ENCODE results near the gene SYCP2L. TPM values are rescaled to one million over a fixed set of nuclear protein-coding genes. Genes with fewer than 3 reads are reported as not detected.

The SYCP2L gene
- total and polyA plus RNA-seq, 10 of the 15 experiments (the other 5 are each of a cell fraction or from before 2014, with no cell fraction given), result 0.03 to 0.12 (median 0.04) TPM; not detected in 7

DNA sequence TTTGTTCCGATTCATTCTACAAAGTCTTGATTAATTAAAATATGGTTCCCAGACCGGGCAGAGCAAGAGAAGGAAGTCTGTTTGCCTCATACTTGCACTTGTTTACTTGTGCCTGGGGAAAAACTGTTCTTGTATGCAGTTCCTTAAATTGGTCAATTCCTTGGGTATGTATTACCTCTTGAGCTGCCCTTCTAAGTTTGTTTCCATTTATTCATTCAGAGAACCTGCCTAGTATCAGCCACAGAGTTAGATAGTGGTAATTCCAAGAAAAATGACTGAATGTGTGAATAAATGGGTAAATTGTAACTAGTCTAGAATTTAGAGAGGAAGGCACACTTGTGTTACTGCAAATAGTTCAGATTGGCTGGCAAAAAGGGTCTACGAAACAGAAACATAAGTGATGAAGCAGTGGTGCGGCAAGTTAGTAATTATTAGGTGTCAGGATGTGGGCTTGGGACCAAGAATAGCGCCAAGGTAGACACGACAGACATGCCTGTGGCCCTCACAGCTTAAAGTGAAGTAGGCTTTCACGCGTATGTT is 48.0 kb upstream of the SYCP2L start (continued):
- TF ChIP-seq, protein P1, sequence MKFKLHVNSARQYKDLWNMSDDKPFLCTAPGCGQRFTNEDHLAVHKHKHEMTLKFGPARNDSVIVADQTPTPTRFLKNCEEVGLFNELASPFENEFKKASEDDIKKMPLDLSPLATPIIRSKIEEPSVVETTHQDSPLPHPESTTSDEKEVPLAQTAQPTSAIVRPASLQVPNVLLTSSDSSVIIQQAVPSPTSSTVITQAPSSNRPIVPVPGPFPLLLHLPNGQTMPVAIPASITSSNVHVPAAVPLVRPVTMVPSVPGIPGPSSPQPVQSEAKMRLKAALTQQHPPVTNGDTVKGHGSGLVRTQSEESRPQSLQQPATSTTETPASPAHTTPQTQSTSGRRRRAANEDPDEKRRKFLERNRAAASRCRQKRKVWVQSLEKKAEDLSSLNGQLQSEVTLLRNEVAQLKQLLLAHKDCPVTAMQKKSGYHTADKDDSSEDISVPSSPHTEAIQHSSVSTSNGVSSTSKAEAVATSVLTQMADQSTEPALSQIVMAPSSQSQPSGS (IDR thresholded peaks at IDR 0.05; ENCODE audit: low read length), result peak; percentile 57; the same call in 1 of the 2 replicates
- peak; percentile 74 for TF ChIP-seq JUNB (IDR thresholded peaks at IDR 0.05)
- TF ChIP-seq EZH2 (IDR thresholded peaks at IDR 0.05; ENCODE audit: borderline replicate concordance, control insufficient read depth, low read depth, low read length), result no peak
- no peak for TF ChIP-seq CHD4 (IDR thresholded peaks at IDR 0.05)
- no peak for TF ChIP-seq TAF1 (IDR thresholded peaks at IDR 0.05; ENCODE audit: borderline replicate concordance, low read depth, low read length)
- TF ChIP-seq ZNF384 (IDR thresholded peaks at IDR 0.05; ENCODE audit: borderline replicate concordance, low read depth, low read length), result no peak
- TF ChIP-seq EGR1 (IDR thresholded peaks at IDR 0.05; ENCODE audit: borderline replicate concordance in 1 of 2, low read depth in 2 of 2, low read length in 2 of 2), result no peak
- TF ChIP-seq MEF2B (IDR thresholded peaks at IDR 0.05; ENCODE audit: partially characterized antibody, poor library complexity, severe bottlenecking), result peak; percentile 89
- no peak for TF ChIP-seq STAT3 (IDR thresholded peaks at IDR 0.05; ENCODE audit: low read depth, low read length)
- no peak for TF ChIP-seq ZNF217 (IDR thresholded peaks at IDR 0.05)
- TF ChIP-seq SPI1 (IDR thresholded peaks at IDR 0.05; ENCODE audit: borderline replicate concordance, insufficient read depth, low read depth, low read length), result peak; percentile 79
- peak; percentile 75; the same call in 1 of the 2 replicates for TF ChIP-seq ZBED1 (IDR thresholded peaks at IDR 0.05; ENCODE audit: borderline replicate concordance)
- TF ChIP-seq SP1 (IDR thresholded peaks at IDR 0.05; ENCODE audit: low read depth, low read length), result no peak
- no peak for TF ChIP-seq RCOR1 (conservative IDR thresholded peaks at IDR 0.05; ENCODE audit: low read depth, low read length)
- no peak for TF ChIP-seq ASH2L (IDR thresholded peaks at IDR 0.05; ENCODE audit: borderline replicate concordance, low read depth)
- no peak for TF ChIP-seq PAX8 (IDR thresholded peaks at IDR 0.05)
- TF ChIP-seq BCL11A (IDR thresholded peaks at IDR 0.05; ENCODE audit: low read depth, low read length), result peak; percentile 78
- TF ChIP-seq SREBF2 (IDR thresholded peaks at IDR 0.05; ENCODE audit: low read length), result no peak
- no peak; the same call in 1 of the 2 replicates for TF ChIP-seq ZNF207 (IDR thresholded peaks at IDR 0.05; ENCODE audit: borderline replicate concordance)
- TF ChIP-seq JUND (IDR thresholded peaks at IDR 0.05; ENCODE audit: low read depth, low read length), result no peak
- peak; percentile 64; the same call in 1 of the 2 replicates for TF ChIP-seq PAX5 (IDR thresholded peaks at IDR 0.05; ENCODE audit: borderline replicate concordance, low read depth, low read length)
- TF ChIP-seq, protein P2, sequence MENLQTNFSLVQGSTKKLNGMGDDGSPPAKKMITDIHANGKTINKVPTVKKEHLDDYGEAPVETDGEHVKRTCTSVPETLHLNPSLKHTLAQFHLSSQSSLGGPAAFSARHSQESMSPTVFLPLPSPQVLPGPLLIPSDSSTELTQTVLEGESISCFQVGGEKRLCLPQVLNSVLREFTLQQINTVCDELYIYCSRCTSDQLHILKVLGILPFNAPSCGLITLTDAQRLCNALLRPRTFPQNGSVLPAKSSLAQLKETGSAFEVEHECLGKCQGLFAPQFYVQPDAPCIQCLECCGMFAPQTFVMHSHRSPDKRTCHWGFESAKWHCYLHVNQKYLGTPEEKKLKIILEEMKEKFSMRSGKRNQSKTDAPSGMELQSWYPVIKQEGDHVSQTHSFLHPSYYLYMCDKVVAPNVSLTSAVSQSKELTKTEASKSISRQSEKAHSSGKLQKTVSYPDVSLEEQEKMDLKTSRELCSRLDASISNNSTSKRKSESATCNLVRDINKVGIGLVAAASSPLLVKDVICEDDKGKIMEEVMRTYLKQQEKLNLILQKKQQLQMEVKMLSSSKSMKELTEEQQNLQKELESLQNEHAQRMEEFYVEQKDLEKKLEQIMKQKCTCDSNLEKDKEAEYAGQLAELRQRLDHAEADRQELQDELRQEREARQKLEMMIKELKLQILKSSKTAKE (IDR thresholded peaks at IDR 0.05; ENCODE audit: low read depth, poor library complexity, severe bottlenecking), result peak; percentile 84
- TF ChIP-seq HCFC1 (IDR thresholded peaks at IDR 0.05; ENCODE audit: low read length), result no peak
- TF ChIP-seq SIX5 (IDR thresholded peaks at IDR 0.05; ENCODE audit: low read depth, low read length, severe bottlenecking), result no peak
- no peak for TF ChIP-seq RBBP5 (conservative IDR thresholded peaks at IDR 0.05)

Data from GM12878 (cell line).